ENCODE results near the gene PRKG1.

PRKG1 gene

DNA sequence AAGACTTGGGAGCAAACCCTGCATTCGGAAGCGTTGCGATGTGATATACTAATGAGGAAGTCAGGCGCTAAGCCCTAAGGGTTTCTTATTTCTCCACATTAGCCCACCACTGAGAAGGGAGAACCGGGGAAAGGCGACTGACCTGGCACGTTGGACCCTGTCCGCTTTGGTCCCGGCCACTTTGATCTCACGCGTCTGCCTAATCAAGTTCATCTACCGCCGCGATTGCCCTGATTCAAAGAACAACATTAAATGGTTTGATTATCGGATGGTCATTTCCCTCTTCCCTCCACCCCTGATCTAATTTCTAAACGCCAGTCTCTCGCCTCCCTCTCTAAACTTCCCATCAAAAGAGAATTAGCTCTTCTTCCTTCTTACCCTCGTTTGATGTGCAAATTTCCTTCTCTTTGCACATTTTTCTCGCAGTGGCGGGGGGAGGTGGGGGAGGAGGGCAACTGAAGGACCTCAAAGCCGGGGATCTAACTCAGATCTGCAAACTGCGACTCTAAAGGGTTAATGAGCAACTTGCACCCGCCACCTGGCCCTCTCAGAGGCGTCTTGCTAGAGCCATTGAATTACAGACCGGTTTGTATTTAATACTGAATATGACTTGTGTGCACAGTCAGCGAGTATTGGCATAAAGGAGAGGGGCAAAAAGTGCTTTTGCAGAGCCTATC, 1239.1 kb downstream of the PRKG1 start:
- DNase-seq, result no peak

DNA sequence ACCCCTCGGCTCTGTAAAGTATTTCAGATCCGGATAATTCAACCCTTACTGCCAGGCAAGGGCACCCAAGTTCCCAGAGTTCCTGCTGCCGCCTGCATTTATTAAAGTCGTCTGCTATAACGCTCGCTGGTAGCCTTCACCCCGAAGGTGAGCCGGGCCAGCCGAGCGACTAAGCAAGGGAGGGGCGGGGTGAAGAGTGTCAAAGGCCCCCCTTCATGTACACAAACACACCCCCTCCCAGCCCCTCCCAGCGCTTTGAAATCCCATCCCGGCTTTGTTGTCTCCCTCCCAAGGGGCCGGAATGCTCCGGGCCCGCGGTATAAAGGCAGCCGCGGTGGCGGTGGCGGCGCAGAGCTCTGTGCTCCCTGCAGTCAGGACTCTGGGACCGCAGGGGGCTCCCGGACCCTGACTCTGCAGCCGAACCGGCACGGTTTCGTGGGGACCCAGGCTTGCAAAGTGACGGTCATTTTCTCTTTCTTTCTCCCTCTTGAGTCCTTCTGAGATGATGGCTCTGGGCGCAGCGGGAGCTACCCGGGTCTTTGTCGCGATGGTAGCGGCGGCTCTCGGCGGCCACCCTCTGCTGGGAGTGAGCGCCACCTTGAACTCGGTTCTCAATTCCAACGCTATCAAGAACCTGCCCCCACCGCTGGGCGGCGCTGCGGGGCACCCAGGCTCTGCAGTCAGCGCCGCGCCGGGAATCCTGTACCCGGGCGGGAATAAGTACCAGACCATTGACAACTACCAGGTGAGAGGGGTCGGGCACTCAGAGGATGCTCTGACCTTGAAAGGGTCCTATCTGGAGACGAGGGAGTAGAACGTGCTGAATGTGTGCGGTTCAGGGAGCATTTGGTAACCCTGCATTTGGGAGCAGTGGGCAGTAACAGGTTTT, 1239.9 kb downstream of the PRKG1 start, which contains the start of gene DKK1:
Gene DKK1 (plus strand): TSS at position 349 of the 889 bp plus-strand sequence. CDS start 154 bp downstream, at position 503.
- DNase-seq, result peak; percentile 43

DNA sequence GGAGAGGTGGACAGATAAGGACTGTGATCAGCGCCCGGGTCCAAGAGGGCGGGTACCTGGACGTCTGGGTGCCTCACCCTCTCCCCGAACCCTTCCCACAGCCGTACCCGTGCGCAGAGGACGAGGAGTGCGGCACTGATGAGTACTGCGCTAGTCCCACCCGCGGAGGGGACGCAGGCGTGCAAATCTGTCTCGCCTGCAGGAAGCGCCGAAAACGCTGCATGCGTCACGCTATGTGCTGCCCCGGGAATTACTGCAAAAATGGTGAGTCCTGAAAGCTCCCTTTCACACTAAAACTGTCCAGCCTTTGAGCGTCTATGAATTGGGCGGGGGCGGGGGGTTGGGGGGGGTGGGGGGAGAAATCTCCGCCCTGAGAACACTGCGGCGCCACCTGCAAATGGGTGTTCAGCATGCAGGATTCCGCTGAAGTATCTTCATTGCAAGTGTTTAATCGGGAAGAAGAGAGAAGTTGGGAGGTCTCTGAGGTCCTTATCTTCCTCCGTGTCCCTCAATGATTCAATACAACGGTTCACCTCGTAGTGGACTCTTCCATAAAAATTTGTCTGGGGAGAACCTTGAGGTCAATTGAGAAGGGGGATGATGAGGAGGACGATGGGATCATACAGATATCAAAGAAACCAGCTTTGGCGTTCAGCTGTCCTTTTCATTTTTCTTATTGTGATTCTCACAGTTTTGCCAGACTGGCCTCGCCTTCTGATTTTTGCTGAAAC, 1240.7 kb downstream of the PRKG1 start:
- no peak for DNase-seq

DNA sequence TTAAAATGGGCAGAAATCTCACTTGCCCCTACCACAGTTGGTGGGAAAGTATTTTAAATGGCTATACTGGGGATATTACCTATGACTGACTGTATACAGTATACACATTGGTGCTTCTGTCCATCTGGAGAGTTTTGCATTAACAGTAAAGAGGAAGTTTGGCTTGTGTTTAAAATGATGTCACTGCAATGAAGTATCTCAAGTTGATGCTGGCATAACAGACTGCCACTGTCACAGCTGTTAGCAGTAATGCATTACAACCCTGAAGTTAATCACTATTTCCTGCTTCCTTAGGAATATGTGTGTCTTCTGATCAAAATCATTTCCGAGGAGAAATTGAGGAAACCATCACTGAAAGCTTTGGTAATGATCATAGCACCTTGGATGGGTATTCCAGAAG, 1241.7 kb downstream of the PRKG1 start:
- DNase-seq, result no peak

DNA sequence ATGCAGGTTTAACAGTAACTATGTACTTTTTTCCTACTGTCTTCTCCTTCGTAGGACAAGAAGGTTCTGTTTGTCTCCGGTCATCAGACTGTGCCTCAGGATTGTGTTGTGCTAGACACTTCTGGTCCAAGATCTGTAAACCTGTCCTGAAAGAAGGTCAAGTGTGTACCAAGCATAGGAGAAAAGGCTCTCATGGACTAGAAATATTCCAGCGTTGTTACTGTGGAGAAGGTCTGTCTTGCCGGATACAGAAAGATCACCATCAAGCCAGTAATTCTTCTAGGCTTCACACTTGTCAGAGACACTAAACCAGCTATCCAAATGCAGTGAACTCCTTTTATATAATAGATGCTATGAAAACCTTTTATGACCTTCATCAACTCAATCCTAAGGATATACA, 1242.2 kb downstream of the PRKG1 start:
- DNase-seq, result no peak

DNA sequence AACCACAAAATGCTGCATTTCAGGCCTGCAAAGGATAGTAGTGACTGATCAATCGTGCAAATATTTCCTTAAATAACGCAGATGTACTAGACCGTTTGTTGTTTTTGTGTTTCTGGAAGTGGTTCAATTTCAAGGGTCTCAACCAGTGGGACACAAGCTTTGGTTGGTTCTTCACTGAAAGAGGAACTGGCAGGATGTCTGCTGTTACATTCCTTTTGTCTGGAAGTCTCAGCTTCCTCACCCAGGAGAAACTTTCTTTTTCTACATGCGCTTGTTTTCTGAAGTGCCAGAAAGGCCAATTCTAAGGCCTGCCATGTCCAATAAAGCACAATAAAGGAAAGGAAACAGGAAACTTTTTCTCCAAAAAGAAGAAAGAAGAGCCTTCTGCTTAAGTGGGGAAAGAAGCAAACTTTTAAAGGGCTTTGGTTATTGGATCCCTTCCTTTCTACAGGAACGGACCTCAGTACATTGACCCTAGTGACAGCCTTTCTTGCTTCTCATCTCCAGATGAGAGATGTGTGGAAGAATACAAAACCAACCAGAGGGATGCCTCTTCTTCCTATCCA, 1243.9 kb downstream of the PRKG1 start:
- DNase-seq, result no peak

DNA sequence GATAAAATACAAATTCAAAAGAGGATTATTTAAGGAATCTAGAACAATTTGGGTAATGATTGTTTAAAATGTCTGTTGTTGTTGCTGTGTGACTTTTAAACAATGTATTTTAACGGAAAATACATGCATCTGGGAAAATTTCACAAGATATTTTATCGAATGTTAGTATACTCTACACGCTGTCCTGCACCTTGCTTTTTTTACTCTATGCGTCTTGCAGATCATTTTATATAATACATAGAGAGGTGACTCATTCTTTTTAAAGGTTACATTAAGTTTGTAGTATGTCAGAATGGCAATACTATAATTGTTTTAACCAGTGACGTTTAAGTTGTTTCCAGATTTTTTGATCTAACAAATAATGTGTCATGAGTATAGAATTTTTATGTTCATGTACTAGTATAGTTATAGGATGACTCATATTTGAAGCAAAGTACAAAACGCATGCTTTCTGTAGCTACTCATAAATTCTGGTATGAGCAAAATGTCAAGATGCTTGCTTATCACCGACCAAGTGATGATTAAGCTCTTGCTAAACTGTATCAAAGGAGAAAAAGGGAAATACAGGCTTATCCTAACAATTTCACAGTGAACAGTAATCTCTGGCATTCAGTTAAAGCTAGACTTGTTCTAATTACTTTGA, 1244.7 kb downstream of the PRKG1 start:
- no peak for DNase-seq

DNA sequence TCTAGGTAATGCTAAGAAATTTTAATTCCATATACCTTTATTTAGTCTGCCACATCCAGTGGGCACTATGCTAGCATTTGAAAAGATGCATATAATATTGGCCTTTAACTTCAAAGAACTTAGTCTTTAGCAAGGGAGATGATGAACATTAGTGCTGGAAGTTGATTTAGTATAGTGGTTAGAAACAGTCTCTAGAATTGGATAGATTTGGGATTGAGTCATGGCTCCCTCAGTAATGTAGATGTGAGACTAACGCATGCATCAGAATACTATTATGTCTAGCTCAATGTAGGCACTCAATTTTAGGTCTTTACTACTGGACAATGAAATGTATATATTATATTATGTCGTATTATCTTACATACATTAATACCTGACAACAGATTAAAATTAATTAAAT, 1245.6 kb downstream of the PRKG1 start:
- no peak for DNase-seq

DNA sequence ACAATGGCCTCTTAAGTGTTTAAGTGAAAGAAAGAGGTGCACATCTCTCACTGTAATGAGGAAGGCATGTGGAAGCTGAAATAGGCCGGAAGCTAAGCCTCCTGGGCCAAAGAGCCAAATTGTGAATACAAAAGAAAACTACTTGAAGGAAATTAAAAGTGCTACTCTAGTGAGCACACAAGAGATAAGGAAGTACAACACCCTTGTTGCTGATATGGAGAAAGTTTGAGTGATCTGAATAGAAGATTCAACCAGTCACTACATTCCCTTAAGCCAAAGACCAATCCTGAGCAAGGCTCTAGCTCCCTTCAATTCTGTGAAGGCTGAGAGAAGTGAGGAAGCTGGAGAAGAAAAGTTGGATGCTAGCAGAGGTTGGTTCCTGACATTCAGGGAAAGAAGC, 1248.0 kb downstream of the PRKG1 start:
- no peak for DNase-seq

DNA sequence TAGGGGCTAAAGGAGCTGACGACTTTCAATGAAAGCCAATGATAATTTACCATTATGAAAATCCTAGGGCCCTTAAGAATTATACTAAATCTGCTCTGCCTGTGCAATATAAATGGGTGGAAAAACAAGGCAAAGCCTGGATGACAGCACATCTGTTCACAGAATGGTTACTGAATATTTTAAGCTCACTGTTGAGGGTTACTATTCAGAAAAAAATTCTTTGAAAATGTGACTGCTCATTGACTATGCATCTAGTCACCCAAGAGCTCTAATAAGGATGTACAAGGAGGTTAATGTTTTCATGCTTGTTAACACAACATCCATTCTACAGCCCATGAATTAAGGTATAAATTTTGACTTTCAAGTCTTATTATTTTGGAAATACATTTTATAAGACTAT, 1248.6 kb downstream of the PRKG1 start:
- no peak for DNase-seq

DNA sequence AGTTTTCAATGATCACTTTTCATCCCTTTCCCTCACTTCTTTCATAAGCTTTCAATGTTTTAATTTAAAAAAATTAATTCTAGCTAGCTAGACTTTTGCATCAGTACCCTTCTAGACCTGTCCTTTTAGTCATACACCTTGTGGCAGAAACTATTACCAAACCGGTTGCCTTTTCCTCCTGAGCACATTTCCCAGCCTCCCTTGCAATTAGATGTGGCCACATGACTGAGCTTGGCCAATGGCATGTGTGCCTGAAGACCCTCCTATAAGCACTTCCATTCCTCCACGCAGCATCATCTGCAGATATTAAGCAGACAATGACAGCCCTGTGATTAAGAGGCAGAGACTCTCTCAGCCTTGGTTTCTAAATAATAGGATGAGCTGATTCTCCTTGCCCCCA, 1252.1 kb downstream of the PRKG1 start:
- DNase-seq, result no peak

DNA sequence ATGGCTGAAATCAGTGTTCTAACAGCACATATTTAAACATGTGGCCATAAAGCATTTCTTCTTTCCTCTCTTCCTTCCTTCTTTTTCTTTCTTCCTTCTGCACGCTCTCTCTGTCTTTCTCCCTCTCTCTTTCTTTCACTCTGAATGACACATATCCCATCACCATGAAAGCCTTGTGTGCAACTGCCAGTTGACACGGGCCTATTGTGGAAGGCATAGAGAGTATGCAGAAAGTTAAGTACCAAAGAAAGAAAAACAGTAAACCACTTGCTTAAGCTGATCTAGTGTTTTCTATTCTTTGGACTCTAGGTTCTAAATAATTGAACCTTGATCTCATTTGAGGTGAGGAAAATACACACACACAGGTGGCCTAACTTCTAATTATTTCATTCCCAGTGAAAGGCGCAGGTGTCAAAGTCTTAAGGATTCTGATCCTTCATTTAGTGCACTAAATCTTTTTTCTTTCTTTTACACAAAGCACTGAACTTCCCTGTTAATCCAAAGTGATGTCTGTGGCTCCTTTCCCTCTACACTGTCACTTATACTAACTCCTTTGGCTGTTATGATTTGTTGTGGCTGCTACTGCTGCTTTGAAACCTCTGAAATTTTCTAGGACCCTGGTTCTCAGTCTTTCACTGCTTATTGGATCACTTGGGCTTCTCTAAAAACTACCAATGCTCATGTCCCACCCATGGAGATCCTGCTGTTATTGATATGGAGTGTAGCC, 1257.5 kb downstream of the PRKG1 start:
- no peak for DNase-seq

DNA sequence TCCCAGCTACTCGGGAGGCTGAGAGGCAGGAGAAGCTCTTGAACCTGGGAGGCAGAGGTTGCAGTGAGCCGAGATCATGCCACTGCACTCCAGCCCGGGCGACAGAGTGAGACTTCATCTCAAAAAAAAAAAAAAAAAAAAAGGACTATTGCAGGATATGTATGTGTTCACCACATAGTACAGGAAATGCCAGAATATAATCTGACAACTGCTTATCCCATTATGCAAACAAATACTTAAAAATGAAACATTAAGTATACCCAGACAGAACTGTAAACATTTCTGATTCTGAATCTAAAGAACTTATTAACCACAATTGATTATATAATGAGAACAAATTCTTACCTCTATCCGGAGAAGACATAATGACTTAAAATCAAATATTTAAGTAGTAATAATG, 1258.5 kb downstream of the PRKG1 start:
- no peak for DNase-seq

DNA sequence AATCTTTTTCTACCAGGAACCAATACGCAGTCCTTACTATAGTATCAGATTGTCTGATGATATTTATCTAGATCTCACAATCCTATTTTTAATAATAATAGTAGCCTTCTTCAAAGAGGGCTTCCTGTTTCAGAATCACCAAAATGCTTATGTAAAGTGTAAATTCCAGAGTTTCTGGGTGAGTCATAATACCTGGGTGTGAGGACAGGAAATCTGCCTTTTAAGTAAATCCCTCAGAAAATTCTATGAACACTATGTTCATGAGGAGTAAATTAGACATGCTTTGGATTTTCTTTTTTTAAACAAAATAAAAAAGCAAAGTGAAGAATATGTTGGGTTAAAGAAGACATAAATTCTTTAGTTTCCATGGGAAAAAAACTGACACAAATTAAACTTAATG, 1260.3 kb downstream of the PRKG1 start:
- DNase-seq, result no peak

DNA sequence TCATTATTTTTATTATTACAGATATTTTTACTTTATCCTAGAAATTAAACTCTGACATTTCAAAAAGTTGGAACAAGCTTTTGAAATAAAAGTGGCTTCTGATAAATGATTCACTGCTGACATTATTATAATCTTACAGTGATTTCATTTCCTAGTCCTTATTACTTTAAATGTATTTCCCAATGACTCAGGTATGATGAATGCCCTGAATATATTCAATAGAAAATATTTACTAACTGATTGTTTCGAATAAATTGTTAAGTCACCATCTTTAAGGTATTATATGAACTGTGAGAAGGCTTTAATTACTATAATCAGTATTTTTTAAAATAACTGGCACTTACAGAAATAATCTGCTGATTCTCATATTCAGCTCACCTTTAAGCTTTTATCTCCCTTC, 1261.4 kb downstream of the PRKG1 start:
- DNase-seq, result no peak

DNA sequence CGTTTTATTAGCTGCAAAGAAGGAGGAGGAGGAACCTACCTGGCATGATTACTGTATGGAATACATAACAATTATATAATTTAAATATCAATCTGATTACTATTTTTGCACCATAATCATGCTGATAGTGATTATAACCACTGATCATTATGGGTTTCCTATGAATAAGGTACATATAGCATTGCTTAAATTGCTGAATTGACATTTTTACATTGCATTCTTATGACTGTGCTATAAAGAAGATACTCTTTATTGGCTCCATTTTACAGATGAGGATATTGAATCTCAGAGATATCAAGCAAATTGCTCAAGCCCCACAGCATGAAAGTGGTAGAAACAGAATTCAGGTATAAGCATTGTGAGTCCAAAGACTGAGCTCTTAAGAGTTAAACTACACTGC, 1262.9 kb downstream of the PRKG1 start:
- DNase-seq, result no peak

DNA sequence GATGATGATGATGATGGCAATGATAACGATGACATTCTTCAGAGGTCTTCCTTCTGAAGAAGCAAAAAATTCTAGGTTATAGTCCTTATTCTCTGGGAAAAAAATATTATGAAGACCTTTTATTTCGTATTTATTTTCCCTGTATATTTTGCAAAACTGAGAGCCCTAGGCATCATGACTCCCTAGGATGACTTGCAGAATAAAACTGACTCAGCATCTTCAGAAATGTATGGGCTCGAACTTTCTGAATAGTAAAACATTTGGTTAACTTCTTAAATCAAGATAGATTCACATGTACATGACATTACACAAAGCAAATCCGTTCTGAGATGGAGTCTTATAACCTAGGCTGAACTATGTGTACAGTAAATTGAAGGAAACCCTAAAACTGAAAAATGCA, 1269.2 kb downstream of the PRKG1 start:
- DNase-seq, result no peak

DNA sequence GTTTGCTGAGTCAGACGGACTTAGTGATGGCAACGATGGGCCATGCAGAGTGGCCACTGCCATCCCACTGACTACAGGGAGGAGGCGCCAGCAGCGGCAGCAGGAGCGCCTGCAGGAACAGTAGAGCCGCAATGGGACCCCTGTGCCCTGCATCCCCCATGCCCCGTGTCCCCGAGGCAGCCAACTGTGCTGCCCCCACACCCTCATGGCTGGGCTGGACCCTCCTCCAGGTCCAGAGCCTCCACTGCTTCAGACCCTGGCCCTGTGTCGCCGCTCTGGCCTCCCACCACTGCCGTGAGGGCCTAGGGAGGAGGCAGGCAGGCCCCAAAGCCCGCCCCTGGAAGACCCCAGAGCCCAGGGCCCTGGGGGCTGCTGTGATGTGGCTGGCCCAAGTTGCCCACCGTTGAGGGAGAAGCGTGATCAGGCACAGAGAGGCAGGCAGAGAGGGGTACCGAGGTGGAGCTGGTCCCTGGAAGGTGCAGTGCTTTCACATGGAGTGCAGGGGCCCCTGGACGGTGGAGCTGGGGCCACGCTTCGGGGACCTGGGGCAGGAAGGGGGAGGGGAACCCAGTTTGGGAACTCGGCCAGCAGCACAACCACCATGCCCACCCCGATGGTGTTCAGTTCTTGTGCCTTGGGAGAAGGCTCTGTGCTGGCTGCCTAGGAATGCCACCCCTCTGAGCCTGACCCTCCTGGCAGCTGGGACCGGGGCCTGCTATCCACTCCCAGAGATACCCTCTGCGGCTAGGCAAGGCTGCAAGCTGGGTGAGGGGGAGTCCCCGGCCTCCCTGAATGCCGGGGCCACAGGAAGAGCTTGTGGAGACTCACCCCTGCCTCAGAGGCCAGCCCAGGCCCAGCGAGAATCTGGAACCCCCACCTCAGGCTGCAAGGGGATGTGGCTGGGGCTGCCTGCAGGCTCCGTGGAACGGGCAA, 1272.4 kb downstream of the PRKG1 start:
- no peak for DNase-seq

DNA sequence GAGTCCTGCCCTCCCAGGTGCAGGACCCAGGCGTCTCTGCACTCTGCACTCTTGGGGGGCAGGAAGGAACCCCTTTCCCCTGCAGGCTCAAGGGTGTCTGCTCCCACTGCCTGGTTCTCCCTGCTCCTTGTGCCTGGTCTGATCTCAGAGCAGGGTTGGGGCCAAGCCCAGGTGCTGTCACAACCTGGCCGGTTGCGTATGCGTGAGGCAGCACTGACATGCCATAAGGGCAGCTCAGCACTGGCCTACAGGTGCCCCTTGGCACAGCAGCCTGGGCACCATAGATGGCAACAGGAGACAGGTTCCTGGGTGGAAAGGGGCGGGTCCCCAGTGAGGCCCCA, 1273.0 kb downstream of the PRKG1 start:
- DNase-seq, result no peak
